ENCODE results near the gene NOL7.

DNA sequence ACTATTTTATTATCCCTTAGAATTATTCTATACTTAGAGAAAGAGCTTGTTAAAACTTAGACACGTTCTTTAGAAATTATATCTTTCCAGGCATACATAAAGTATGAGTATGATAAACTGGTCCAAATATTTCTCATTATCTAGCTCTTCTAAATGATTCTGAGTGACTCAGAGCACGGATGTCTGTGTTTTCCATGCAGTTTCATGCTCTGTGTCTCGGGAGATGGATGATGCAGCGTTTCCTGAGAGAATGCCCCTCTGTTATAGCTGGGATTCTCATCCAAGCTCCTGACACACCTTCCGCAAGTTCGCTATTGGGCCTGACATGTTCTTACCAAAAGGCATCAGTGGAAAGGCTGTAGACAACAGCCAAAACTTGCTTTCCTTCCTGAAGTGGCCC is 21.4 kb upstream of the NOL7 start:
- TF ChIP-seq, protein P1, sequence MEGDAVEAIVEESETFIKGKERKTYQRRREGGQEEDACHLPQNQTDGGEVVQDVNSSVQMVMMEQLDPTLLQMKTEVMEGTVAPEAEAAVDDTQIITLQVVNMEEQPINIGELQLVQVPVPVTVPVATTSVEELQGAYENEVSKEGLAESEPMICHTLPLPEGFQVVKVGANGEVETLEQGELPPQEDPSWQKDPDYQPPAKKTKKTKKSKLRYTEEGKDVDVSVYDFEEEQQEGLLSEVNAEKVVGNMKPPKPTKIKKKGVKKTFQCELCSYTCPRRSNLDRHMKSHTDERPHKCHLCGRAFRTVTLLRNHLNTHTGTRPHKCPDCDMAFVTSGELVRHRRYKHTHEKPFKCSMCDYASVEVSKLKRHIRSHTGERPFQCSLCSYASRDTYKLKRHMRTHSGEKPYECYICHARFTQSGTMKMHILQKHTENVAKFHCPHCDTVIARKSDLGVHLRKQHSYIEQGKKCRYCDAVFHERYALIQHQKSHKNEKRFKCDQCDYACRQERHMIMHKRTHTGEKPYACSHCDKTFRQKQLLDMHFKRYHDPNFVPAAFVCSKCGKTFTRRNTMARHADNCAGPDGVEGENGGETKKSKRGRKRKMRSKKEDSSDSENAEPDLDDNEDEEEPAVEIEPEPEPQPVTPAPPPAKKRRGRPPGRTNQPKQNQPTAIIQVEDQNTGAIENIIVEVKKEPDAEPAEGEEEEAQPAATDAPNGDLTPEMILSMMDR (IDR thresholded peaks at IDR 0.05) = no peak
- no peak for TF ChIP-seq EZH2 (IDR thresholded peaks at IDR 0.05)

All from neural progenitor cell (in vitro differentiated cells).